Spleen (tissue), 11 donors: ENCODE data around the gene CAPN10. TPM values are rescaled to one million over a fixed set of nuclear protein-coding genes. Genes with fewer than 3 reads are reported as not detected.

Experiments
- DNase-seq: peaks from one replicate; pipeline ENCODE4 v3.0.0-alpha.2; 2020
- H3K27ac ChIP-seq, 8 donors: fragments of 200-600 bp; sonication (generic) in 7 of 8; 1 replicate in 4 of 8; 2 replicates in 4 of 8; pipeline versions ENCODE4 v1.5.0 to v1.8.0; 2016 to 2021; ENCODE audit warnings: inconsistent platforms in 4 of 8, mild to moderate bottlenecking in 4 of 8, moderate library complexity in 1 of 8
- H3K27me3 ChIP-seq, 7 donors: fragments of 200-600 bp; sonication (generic) in 6 of 7; replicated peaks in 1 of 7; 1 replicate in 4 of 7; 2 replicates in 3 of 7; pipeline versions ENCODE4 v1.5.0 to v1.8.0; 2016 to 2021; ENCODE audit warnings: inconsistent platforms in 3 of 7, mild to moderate bottlenecking in 1 of 7
- H3K36me3 ChIP-seq, 6 donors: fragments of 200-600 bp; sonication (generic) in 5 of 6; 1 replicate in 4 of 6; 2 replicates in 2 of 6; pipeline versions ENCODE4 v1.5.0 to v1.8.0; 2016 to 2021; ENCODE audit warnings: inconsistent platforms in 2 of 6
- H3K4me1 ChIP-seq, 6 donors: fragments of 200-600 bp; sonication (generic) in 5 of 6; 1 replicate in 3 of 6; 2 replicates in 3 of 6; pipeline versions ENCODE4 v1.5.0 to v1.8.0; 2016 to 2021; ENCODE audit warnings: inconsistent platforms in 3 of 6
- H3K4me3 ChIP-seq, 8 donors: fragments of 200-600 bp; sonication (generic) in 7 of 8; 1 replicate in 4 of 8; 2 replicates in 4 of 8; pipeline versions ENCODE4 v1.5.0 to v1.8.0; 2016 to 2021; ENCODE audit warnings: inconsistent platforms in 4 of 8, mild to moderate bottlenecking in 4 of 8, moderate library complexity in 2 of 8
- H3K9me3 ChIP-seq, 8 donors: fragments of 200-600 bp; sonication (generic) in 7 of 8; 1 replicate in 4 of 8; 2 replicates in 4 of 8; pipeline versions ENCODE4 v1.5.0 to v1.8.0; 2016 to 2021; ENCODE audit warnings: inconsistent platforms in 4 of 8
- CTCF ChIP-seq, 11 experiments: fragments of 200-600 bp in 7 of 11; fragments of 450-650 bp in 4 of 11; sonication (generic) in 4 of 11; IDR thresholded peaks in 8 of 11; conservative IDR thresholded peaks in 3 of 11; 1 replicate in 7 of 11; 2 replicates in 4 of 11; pipeline versions ENCODE4 v1.4.0 to v1.8.0; 2016 to 2021; ENCODE audit warnings: antibody characterized with exemption in 11 of 11, inconsistent platforms in 4 of 11, mild to moderate bottlenecking in 1 of 11
- POLR2A ChIP-seq, 3 donors: fragments of 450-650 bp; IDR thresholded peaks; one replicate each; pipeline ENCODE4 v1.5.1; 2017; ENCODE audit warnings: antibody characterized with exemption in 3 of 3, mild to moderate bottlenecking in 1 of 3
- POLR2AphosphoS5 ChIP-seq, 3 donors: sonication (generic); formaldehyde crosslinking; IDR thresholded peaks; one replicate each; pipeline ENCODE4 v1.5.1; 2017; ENCODE audit warnings: antibody characterized with exemption in 3 of 3
- WGBS, 5 donors: extraction: QIAGEN DNeasy Blood & Tissue Kit in 3 of 5; methylation state at CpG; one replicate each; pipeline versions ENCODE4 v1.1.5 to v1.1.7; 2013 to 2018; 5-methylcytosine and 5-hydroxymethylcytosine counted together
- intact Hi-C: fragments of 100-400 bp; cut with DNase I; formaldehyde crosslinking; loops from one replicate; pipeline ENCODE4 v1.15.0; 2023; ENCODE audit warnings: low total_unique reads
- polyA plus RNA-seq, 3 donors: library from polyadenylated mRNA; stranded (reverse); fragments of 200-250 nt; gene quantifications; one replicate each; pipeline ENCODE4 v1.2.1, GENCODE V29; 2013
- total RNA-seq, 7 donors: library from RNA; depleted of rRNA in 3 of 7; stranded (reverse); fragments of >200 nt in 3 of 7; fragmentation: NEBNext Ultra II Directional in 4 of 7; extraction: Animal tissue kit (Norgen Biotek cat#: 25700) in 4 of 7; gene quantifications; one replicate each; pipeline versions ENCODE4 v1.1.0 to v1.2.1, GENCODE V29; 2016 to 2021
- donor health status: healthy with polysubstance abuse.
- donor health status: DM: no; HTN: no; CAD: no; lungs with moderate emphysema.
- donor health status: DM: no; HTN: no; CAD: no.
- donor health status: Bipolar disorder and iron deficiency.
- donor health status: healthy.
- donor health status: DM: no; HTN: no; CAD: no.
- donor health status: DM: yes; HTN: yes; CAD: no.

Gene CAPN10
- total and polyA plus RNA-seq, 10 donors = 34.7 to 83.1 (median 60.5) TPM

- intact Hi-C loops = no loop called here
Observed at GRCh38 chr2:240640939-240641338, 54.4 kb downstream of the CAPN10 start.

GRCh38 chr2:240642061-240642805 is 55.7 kb downstream of the CAPN10 start:
- intact Hi-C loops = no loop called here
- no peaks in the 10 kb centered on the region for H3K4me1 ChIP-seq
- DNase-seq = no peak

More at GRCh38 chr2:240640939-240641338, 54.4 kb downstream of the CAPN10 start:
- Histone ChIP-seq H3K36me3 (no peaks in the 10 kb centered on the region), H3K4me3 (no peak overlapping the region), H3K27me3 (peaks cover 0 to 36% (median 9%) of the 10 kb centered on the region in 7 donors), H3K4me1 (no peaks in the 10 kb centered on the region), H3K9me3 (peaks cover 0 to 2% (median 0%) of the 10 kb centered on the region in 8 donors), H3K27ac (no peak overlapping the region)
- peak in 4 of 11 experiments; percentile 15 to 35 (median 28) for TF ChIP-seq CTCF (IDR thresholded peaks at IDR 0.05 in 8 of 11, conservative IDR thresholded peaks at IDR 0.05 in 3 of 11)
- TF ChIP-seq POLR2A (IDR thresholded peaks at IDR 0.05) = no peak
- no peak for TF ChIP-seq POLR2AphosphoS5 (IDR thresholded peaks at IDR 0.05)
- no peak for DNase-seq
- 22 to 47% (median 32%) methylated on average over 12 to 16 of the region's 16 CpGs for WGBS, 5 donors

GRCh38 chr2:240642806-240643092 is 56.2 kb downstream of the CAPN10 start:
- TF ChIP-seq POLR2AphosphoS5 (IDR thresholded peaks at IDR 0.05) (no peak), POLR2A (IDR thresholded peaks at IDR 0.05) (no peak), CTCF (IDR thresholded peaks at IDR 0.05 in 8 of 11, conservative IDR thresholded peaks at IDR 0.05 in 3 of 11) (no peak)
- intact Hi-C loops = no loop called here
- H3K27me3 ChIP-seq = peaks cover 0 to 54% (median 16%) of the 10 kb centered on the region in 7 donors
- 88 to 98% (median 95%) methylated on average over 4 to 11 of the region's 11 CpGs for WGBS, 5 donors
- H3K4me3 ChIP-seq = no peak overlapping the region
- peaks cover 0 to 2% (median 0%) of the 10 kb centered on the region in 8 donors for H3K9me3 ChIP-seq
- no peaks in the 10 kb centered on the region for H3K4me1 ChIP-seq
- no peak overlapping the region for H3K27ac ChIP-seq
- no peaks in the 10 kb centered on the region for H3K36me3 ChIP-seq
- DNase-seq = no peak

More at GRCh38 chr2:240642061-240642805, 55.7 kb downstream of the CAPN10 start:
- no peaks in the 10 kb centered on the region for H3K36me3 ChIP-seq
- H3K9me3 ChIP-seq = peaks cover 0 to 2% (median 0%) of the 10 kb centered on the region in 8 donors
- H3K27ac ChIP-seq = no peak overlapping the region
- no peak for TF ChIP-seq POLR2A (IDR thresholded peaks at IDR 0.05)
- WGBS, 5 donors = 85 to 92% (median 90%) methylated on average over 13 to 36 of the region's 36 CpGs
- H3K27me3 ChIP-seq = peaks cover 0 to 49% (median 16%) of the 10 kb centered on the region in 7 donors
- H3K4me3 ChIP-seq = no peak overlapping the region

GRCh38 chr2:240643093-240643810 is 56.7 kb downstream of the CAPN10 start:
- TF ChIP-seq POLR2A (IDR thresholded peaks at IDR 0.05) (no peak), POLR2AphosphoS5 (IDR thresholded peaks at IDR 0.05) (no peak), CTCF (IDR thresholded peaks at IDR 0.05 in 8 of 11, conservative IDR thresholded peaks at IDR 0.05 in 3 of 11) (no peak)
- no peaks in the 10 kb centered on the region for H3K36me3 ChIP-seq
- no peaks in the 10 kb centered on the region for H3K4me1 ChIP-seq
- no peak overlapping the region for H3K4me3 ChIP-seq
- peaks cover 0 to 59% (median 17%) of the 10 kb centered on the region in 7 donors for H3K27me3 ChIP-seq
- intact Hi-C loops = no loop called here
- DNase-seq = no peak
- H3K9me3 ChIP-seq = peaks cover 0 to 2% (median 0%) of the 10 kb centered on the region in 8 donors
- no peak overlapping the region for H3K27ac ChIP-seq
- WGBS, 5 donors = 77 to 91% (median 79%) methylated on average over 13 of the region's 13 CpGs
